Neuron (in vitro differentiated cells): ENCODE data around the gene DACT1.
"Not testable (repeated sequence)": the region's sequence is repeated elsewhere in the genome, so short reads cannot be mapped to it uniquely, and the experiment has no call there.

ENCODE experiments used
- H2AFZ ChIP-seq: one replicate; pipeline ENCODE4 v1.6.1; 2013; ENCODE audit warnings: low read depth, mild to moderate bottlenecking, inconsistent platforms, low read length, moderate library complexity
- H3K27me3 ChIP-seq: one replicate; pipeline ENCODE4 v1.6.1; 2013; ENCODE audit warnings: low read length; ENCODE audit not compliant: insufficient read depth
- H3K36me3 ChIP-seq: one replicate; pipeline ENCODE4 v1.6.1; 2013; ENCODE audit warnings: low read length; ENCODE audit not compliant: insufficient read depth
- H3K4me1 ChIP-seq: one replicate; pipeline ENCODE4 v1.6.1; 2013; ENCODE audit warnings: low read length; ENCODE audit not compliant: insufficient read depth
- H3K4me3 ChIP-seq: 2 replicates; pipeline ENCODE4 v1.5.1; 2013; ENCODE audit warnings: mild to moderate bottlenecking, low read length, moderate library complexity
- H3K9me3 ChIP-seq: one replicate; pipeline ENCODE4 v1.6.1; 2013; ENCODE audit warnings: low read length

DACT1 gene

GRCh38 chr14:58637391-58638230, at the start of gene DACT1:
DACT1 (plus strand) TSS chr14:58637962; CDS start chr14:58638203, 241 bp downstream.
- Histone ChIP-seq H2AFZ (peak within 1 kb of the TSS; percentile 94), H3K4me3 (peak within 1 kb of the TSS; percentile 67), H3K36me3 (no peaks in the 10 kb centered on the region), H3K9me3 (no peaks in the 10 kb centered on the region), H3K27me3 (peaks cover 16% of the 10 kb centered on the region), H3K4me1 (peaks cover 17% of the 10 kb centered on the region)

GRCh38 chr14:58588321-58588720, 49.4 kb upstream of the DACT1 start:
- H3K36me3 ChIP-seq: not testable (repeated sequence)

GRCh38 chr14:58593977-58594376, 43.8 kb upstream of the DACT1 start:
- no peak overlapping the region for H2AFZ ChIP-seq
- H3K27me3 ChIP-seq: no peaks in the 10 kb centered on the region
- H3K36me3 ChIP-seq: no peaks in the 10 kb centered on the region
- no peak overlapping the region for H3K4me3 ChIP-seq
- no peaks in the 10 kb centered on the region for H3K9me3 ChIP-seq
- H3K4me1 ChIP-seq: no peaks in the 10 kb centered on the region

More at GRCh38 chr14:58588321-58588720, 49.4 kb upstream of the DACT1 start:
- H3K4me3 ChIP-seq, H2AFZ ChIP-seq, H3K9me3 ChIP-seq, H3K27me3 ChIP-seq, H3K4me1 ChIP-seq: not testable (repeated sequence)

GRCh38 chr14:58597041-58597440, 40.7 kb upstream of the DACT1 start:
- no peaks in the 10 kb centered on the region for H3K9me3 ChIP-seq
- no peaks in the 10 kb centered on the region for H3K36me3 ChIP-seq
- no peak overlapping the region for H2AFZ ChIP-seq
- H3K4me1 ChIP-seq: no peaks in the 10 kb centered on the region
- H3K4me3 ChIP-seq: no peak overlapping the region
- H3K27me3 ChIP-seq: no peaks in the 10 kb centered on the region

- no peak overlapping the region for H2AFZ ChIP-seq
- H3K4me3 ChIP-seq: no peak overlapping the region
- no peaks in the 10 kb centered on the region for H3K36me3 ChIP-seq
- H3K27me3 ChIP-seq: no peaks in the 10 kb centered on the region
- no peaks in the 10 kb centered on the region for H3K4me1 ChIP-seq
- no peaks in the 10 kb centered on the region for H3K9me3 ChIP-seq
Observed at GRCh38 chr14:58598028-58598803, 39.5 kb upstream of the DACT1 start.

- Histone ChIP-seq H2AFZ (no peak overlapping the region), H3K27me3 (no peaks in the 10 kb centered on the region), H3K36me3 (no peaks in the 10 kb centered on the region)
Observed at GRCh38 chr14:58598804-58599525, 38.8 kb upstream of the DACT1 start.

GRCh38 chr14:58599707-58600106, 38.1 kb upstream of the DACT1 start:
- H3K4me3 ChIP-seq: no peak overlapping the region
- H2AFZ ChIP-seq: no peak overlapping the region
- H3K36me3 ChIP-seq: no peaks in the 10 kb centered on the region
- H3K4me1 ChIP-seq: no peaks in the 10 kb centered on the region
- H3K9me3 ChIP-seq: no peaks in the 10 kb centered on the region
- H3K27me3 ChIP-seq: no peaks in the 10 kb centered on the region

More at GRCh38 chr14:58598804-58599525, 38.8 kb upstream of the DACT1 start:
- no peaks in the 10 kb centered on the region for H3K4me1 ChIP-seq
- no peaks in the 10 kb centered on the region for H3K9me3 ChIP-seq
- H3K4me3 ChIP-seq: no peak overlapping the region

GRCh38 chr14:58605465-58605864, 32.3 kb upstream of the DACT1 start:
- H3K4me1 ChIP-seq: peaks cover 11% of the 10 kb centered on the region
- H3K9me3 ChIP-seq: no peaks in the 10 kb centered on the region
- H3K4me3 ChIP-seq: no peak overlapping the region
- H3K36me3 ChIP-seq: no peaks in the 10 kb centered on the region
- no peaks in the 10 kb centered on the region for H3K27me3 ChIP-seq
- H2AFZ ChIP-seq: no peak overlapping the region

GRCh38 chr14:58607131-58607951, 30.4 kb upstream of the DACT1 start:
- Histone ChIP-seq H3K36me3 (no peaks in the 10 kb centered on the region), H2AFZ (peak overlapping the region; percentile 58), H3K9me3 (no peaks in the 10 kb centered on the region), H3K4me1 (peaks cover 11% of the 10 kb centered on the region), H3K27me3 (no peaks in the 10 kb centered on the region), H3K4me3 (no peak overlapping the region)

GRCh38 chr14:58607952-58608317, 29.8 kb upstream of the DACT1 start:
- Histone ChIP-seq H3K9me3 (no peaks in the 10 kb centered on the region), H3K27me3 (no peaks in the 10 kb centered on the region), H3K36me3 (no peaks in the 10 kb centered on the region)

GRCh38 chr14:58617619-58618018, 20.1 kb upstream of the DACT1 start:
- no peaks in the 10 kb centered on the region for H3K36me3 ChIP-seq
- no peak overlapping the region for H2AFZ ChIP-seq
- no peaks in the 10 kb centered on the region for H3K27me3 ChIP-seq
- H3K4me3 ChIP-seq: no peak overlapping the region
- H3K4me1 ChIP-seq: no peaks in the 10 kb centered on the region
- no peaks in the 10 kb centered on the region for H3K9me3 ChIP-seq

More at GRCh38 chr14:58607952-58608317, 29.8 kb upstream of the DACT1 start:
- Histone ChIP-seq H3K4me1 (peaks cover 11% of the 10 kb centered on the region), H3K4me3 (no peak overlapping the region), H2AFZ (peak overlapping the region; percentile 58)

GRCh38 chr14:58620011-58620410, 17.8 kb upstream of the DACT1 start:
- H3K36me3 ChIP-seq: no peaks in the 10 kb centered on the region
- no peak overlapping the region for H2AFZ ChIP-seq
- H3K4me3 ChIP-seq: no peak overlapping the region
- H3K9me3 ChIP-seq: no peaks in the 10 kb centered on the region
- H3K4me1 ChIP-seq: no peaks in the 10 kb centered on the region
- peaks cover 4% of the 10 kb centered on the region for H3K27me3 ChIP-seq
